Esophagus squamous epithelium (tissue), 5 donors: Measurements from ENCODE around the gene RABGAP1. TPM values are rescaled to one million over a fixed set of nuclear protein-coding genes. Genes with fewer than 3 reads are reported as not detected.

Source experiments
- DNase-seq: peaks from one replicate; lab custom pipeline; 2025; lab: John Stamatoyannopoulos, UW
- H3K27ac ChIP-seq, 4 donors: fragments of 200-600 bp; sonication (generic); one replicate each; pipeline ENCODE4 v1.5.1; 2016 to 2019; ENCODE audit warnings: mild to moderate bottlenecking in 1 of 4
- H3K27me3 ChIP-seq, 4 donors: fragments of 200-600 bp; sonication (generic); 1 replicate in 3 of 4; 2 replicates in 1 of 4; pipeline versions ENCODE4 v1.5.1 to v1.6.0; 2017 to 2021; ENCODE audit warnings: antibody characterized with exemption in 1 of 4
- H3K36me3 ChIP-seq, 3 donors: fragments of 200-600 bp; sonication (generic); one replicate each; pipeline ENCODE4 v1.5.1; 2016 to 2019
- H3K4me1 ChIP-seq, 3 donors: fragments of 200-600 bp; sonication (generic); one replicate each; pipeline ENCODE4 v1.5.1; 2017 to 2019
- H3K4me3 ChIP-seq, 4 donors: fragments of 200-600 bp; sonication (generic); 1 replicate in 3 of 4; 2 replicates in 1 of 4; pipeline ENCODE4 v1.5.1; 2016 to 2019; ENCODE audit warnings: mild to moderate bottlenecking in 2 of 4, moderate library complexity in 1 of 4
- H3K9me3 ChIP-seq, 3 donors: fragments of 200-600 bp; sonication (generic); one replicate each; pipeline ENCODE4 v1.5.1; 2016 to 2019
- POLR2A ChIP-seq, 4 donors: fragments of 450-650 bp; IDR thresholded peaks; one replicate each; pipeline ENCODE4 v1.6.1; 2017; ENCODE audit warnings: antibody characterized with exemption in 4 of 4, mild to moderate bottlenecking in 4 of 4, moderate library complexity in 3 of 4
- WGBS, 2 donors: methylation state at CpG; one replicate each; pipeline ENCODE4 v1.1.5; 2018; 5-methylcytosine and 5-hydroxymethylcytosine counted together
- intact Hi-C: fragments of 100-400 bp; cut with DNase I; formaldehyde crosslinking; loops from one replicate; pipeline ENCODE4 v1.15.0; 2022
- total RNA-seq, 4 donors: library from RNA; depleted of rRNA; stranded (reverse); fragments of >200 nt; gene quantifications; one replicate each; pipeline ENCODE4 v1.1.0, GENCODE V29; 2016
- TF ChIP-seq, protein P1 (sequence below), 6 experiments: fragments of 450-650 bp in 4 of 6; fragments of 200-600 bp in 2 of 6; sonication (generic) in 2 of 6; IDR thresholded peaks; one replicate each; pipeline ENCODE4 v1.5.1; 2016 to 2019; ENCODE audit warnings: antibody characterized with exemption in 6 of 6, mild to moderate bottlenecking in 4 of 6, moderate library complexity in 4 of 6
- donor health status: DM: yes; HTN: yes; CAD: no.

The RABGAP1 gene
- total RNA-seq, 4 donors from 2014 or later = 28.4 to 57.4 (median 33.6) TPM

DNA sequence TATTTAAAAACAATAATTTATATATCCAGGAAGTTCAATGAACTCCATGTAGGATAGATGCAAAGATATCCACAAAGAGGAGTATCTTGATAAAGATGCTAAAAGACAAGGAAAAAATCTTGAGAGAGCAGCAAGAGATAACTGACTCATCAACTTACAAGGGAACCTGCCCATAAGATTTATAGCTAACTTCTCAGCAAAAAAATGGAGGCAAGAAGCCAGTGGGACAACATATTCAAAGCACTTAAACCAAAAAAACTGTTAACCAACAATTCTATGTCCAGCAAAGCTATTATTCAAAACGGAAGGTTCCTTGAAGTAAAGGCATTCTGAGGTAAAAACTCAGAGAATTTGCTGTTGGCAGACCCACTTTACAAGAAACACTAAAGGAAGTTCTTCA is 20.3 kb downstream of the RABGAP1 start:
- Histone ChIP-seq H3K36me3 (peaks cover 0 to 78% (median 0%) of the 10 kb centered on the region in 3 donors), H3K4me1 (peaks cover 0 to 11% (median 0%) of the 10 kb centered on the region in 3 donors), H3K27me3 (no peaks in the 10 kb centered on the region), H3K27ac (no peak overlapping the region), H3K4me3 (no peak overlapping the region), H3K9me3 (no peaks in the 10 kb centered on the region)
- WGBS, 2 donors = 89 to 95% methylated on average over 1 of the region's 1 CpG
- intact Hi-C loops = no loop called here
- DNase-seq = no peak
- TF ChIP-seq, protein P1, sequence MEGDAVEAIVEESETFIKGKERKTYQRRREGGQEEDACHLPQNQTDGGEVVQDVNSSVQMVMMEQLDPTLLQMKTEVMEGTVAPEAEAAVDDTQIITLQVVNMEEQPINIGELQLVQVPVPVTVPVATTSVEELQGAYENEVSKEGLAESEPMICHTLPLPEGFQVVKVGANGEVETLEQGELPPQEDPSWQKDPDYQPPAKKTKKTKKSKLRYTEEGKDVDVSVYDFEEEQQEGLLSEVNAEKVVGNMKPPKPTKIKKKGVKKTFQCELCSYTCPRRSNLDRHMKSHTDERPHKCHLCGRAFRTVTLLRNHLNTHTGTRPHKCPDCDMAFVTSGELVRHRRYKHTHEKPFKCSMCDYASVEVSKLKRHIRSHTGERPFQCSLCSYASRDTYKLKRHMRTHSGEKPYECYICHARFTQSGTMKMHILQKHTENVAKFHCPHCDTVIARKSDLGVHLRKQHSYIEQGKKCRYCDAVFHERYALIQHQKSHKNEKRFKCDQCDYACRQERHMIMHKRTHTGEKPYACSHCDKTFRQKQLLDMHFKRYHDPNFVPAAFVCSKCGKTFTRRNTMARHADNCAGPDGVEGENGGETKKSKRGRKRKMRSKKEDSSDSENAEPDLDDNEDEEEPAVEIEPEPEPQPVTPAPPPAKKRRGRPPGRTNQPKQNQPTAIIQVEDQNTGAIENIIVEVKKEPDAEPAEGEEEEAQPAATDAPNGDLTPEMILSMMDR (IDR thresholded peaks at IDR 0.05) = no peak
- no peak for TF ChIP-seq POLR2A (IDR thresholded peaks at IDR 0.05)

DNA sequence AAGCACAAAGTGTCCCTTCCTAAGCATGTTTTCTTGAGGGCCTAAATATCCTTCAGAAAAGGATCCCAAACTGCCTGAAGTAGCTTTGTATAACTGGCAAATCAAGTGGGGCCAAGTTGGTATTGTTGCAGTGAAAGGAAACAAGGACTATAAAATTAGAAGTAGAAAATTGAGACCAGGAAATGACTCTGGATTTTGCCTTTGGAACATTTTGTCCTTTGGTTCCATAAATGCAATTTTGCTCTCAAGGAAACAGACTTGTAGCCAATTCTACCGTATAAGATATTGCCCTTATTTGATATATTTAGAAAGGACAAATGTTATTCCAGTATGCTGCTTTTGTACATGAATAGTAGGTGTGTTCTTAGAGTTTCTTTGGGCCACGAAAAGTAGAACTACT is 34.4 kb downstream of the RABGAP1 start:
- 53 to 56% methylated on average over 2 of the region's 2 CpGs for WGBS, 2 donors
- TF ChIP-seq, protein P1 (IDR thresholded peaks at IDR 0.05) = no peak
- TF ChIP-seq POLR2A (IDR thresholded peaks at IDR 0.05) = no peak

DNA sequence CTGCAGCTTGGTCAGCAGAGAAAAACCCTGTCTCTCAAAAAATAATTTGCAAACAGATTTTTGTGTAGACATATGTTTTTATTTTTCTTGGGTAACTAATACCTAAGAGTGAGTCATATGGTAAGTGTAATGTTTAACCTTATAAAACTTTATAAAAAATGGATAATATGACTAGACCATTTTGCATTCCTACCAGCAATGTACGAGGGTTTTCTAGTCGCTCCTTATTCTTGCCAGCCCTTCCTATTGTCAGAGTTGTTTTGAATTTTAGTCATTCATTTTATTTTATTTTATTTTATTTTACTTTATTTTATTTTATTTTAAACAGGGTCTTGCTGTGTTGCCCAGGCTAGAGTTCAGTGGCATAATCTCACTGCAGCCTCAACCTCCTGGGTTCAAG is 37.8 kb downstream of the RABGAP1 start:
- H3K27me3 ChIP-seq = no peaks in the 10 kb centered on the region
- TF ChIP-seq POLR2A (IDR thresholded peaks at IDR 0.05) = no peak
- TF ChIP-seq, protein P1 (IDR thresholded peaks at IDR 0.05) = no peak
- intact Hi-C loops = no loop called here
- H3K4me1 ChIP-seq = peaks cover 6 to 23% (median 7%) of the 10 kb centered on the region in 3 donors
- H3K27ac ChIP-seq = no peak overlapping the region
- H3K9me3 ChIP-seq = no peaks in the 10 kb centered on the region
- no peak for DNase-seq
- WGBS, 2 donors = 45 to 70% methylated on average over 2 of the region's 2 CpGs
- H3K36me3 ChIP-seq = peaks cover 0 to 46% (median 0%) of the 10 kb centered on the region in 3 donors
- H3K4me3 ChIP-seq = no peak overlapping the region

More for the DNA sequence above, 34.4 kb downstream of the RABGAP1 start:
- Histone ChIP-seq H3K4me1 (peaks cover 6 to 23% (median 7%) of the 10 kb centered on the region in 3 donors), H3K9me3 (no peaks in the 10 kb centered on the region), H3K27ac (peak overlapping the region; percentile 31 to 72 (median 66)), H3K36me3 (peaks cover 0 to 56% (median 5%) of the 10 kb centered on the region in 3 donors), H3K27me3 (no peaks in the 10 kb centered on the region), H3K4me3 (no peak overlapping the region)
- intact Hi-C loops = no loop called here
- DNase-seq = no peak

DNA sequence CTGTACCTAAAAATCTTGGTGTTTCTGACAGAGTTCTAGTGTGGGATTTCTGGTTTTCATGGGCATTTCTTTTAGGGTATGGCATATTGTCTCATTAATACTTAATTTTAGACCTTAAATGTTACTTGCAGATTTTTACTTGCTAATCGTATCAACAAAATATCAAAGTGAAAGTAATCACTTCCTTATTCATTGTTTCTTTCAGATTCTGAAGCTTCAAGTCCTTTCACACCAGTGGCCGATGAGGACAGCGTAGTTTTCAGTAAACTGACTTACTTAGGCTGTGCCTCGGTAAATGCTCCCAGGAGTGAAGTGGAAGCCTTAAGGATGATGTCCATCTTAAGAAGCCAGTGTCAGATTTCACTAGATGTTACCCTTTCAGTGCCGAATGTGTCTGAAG is 45.2 kb downstream of the RABGAP1 start:
- no peak overlapping the region for H3K4me3 ChIP-seq
- no peaks in the 10 kb centered on the region for H3K27me3 ChIP-seq
- no peaks in the 10 kb centered on the region for H3K4me1 ChIP-seq
- no peak for DNase-seq
- TF ChIP-seq, protein P1 (IDR thresholded peaks at IDR 0.05) = no peak
- TF ChIP-seq POLR2A (IDR thresholded peaks at IDR 0.05) = no peak
- no peak overlapping the region for H3K27ac ChIP-seq
- no peaks in the 10 kb centered on the region for H3K9me3 ChIP-seq
- WGBS, 2 donors = 67 to 75% methylated on average over 5 of the region's 5 CpGs
- intact Hi-C loops = no loop called here
- H3K36me3 ChIP-seq = peaks cover 4 to 79% (median 14%) of the 10 kb centered on the region in 3 donors

DNA sequence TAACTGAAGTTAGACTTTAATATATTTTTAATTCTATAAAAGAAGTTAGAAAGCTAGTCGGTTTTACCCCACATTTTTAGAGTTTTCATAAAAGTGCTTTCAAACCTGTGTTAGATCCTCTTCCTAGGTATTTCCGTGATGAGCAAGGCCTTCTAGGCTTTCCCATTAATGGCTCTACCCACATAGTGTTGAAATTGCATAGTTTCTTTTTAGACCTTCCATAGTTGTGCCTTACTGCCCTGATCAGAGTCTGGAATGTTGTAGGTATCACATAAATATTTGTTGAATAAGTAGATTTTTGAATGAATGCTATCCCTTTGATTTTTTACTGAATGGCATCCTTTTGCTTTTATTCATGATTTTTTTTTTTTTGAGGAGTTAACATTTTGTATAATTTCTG is 47.3 kb downstream of the RABGAP1 start:
- Histone ChIP-seq H3K9me3 (no peaks in the 10 kb centered on the region), H3K36me3 (peaks cover 4 to 79% (median 14%) of the 10 kb centered on the region in 3 donors), H3K4me3 (no peak overlapping the region), H3K27ac (no peak overlapping the region), H3K27me3 (no peaks in the 10 kb centered on the region), H3K4me1 (peaks cover 0 to 5% (median 0%) of the 10 kb centered on the region in 3 donors)
- intact Hi-C loops = no loop called here
- WGBS, 2 donors = 77 to 92% methylated on average over 2 of the region's 2 CpGs
- no peak for DNase-seq
- no peak for TF ChIP-seq POLR2A (IDR thresholded peaks at IDR 0.05)
- TF ChIP-seq, protein P1 (IDR thresholded peaks at IDR 0.05) = no peak
